Measurements from ENCODE around the gene GAN. TPM values are rescaled to one million over a fixed set of nuclear protein-coding genes. Genes with fewer than 3 reads are reported as not detected.

Gene GAN
- total and polyA plus RNA-seq, 9 of the 15 experiments (the other 6 are each of a cell fraction or from before 2014, with no cell fraction given): 0.83 to 15.1 (median 5.2) TPM

- TF ChIP-seq, protein P1, sequence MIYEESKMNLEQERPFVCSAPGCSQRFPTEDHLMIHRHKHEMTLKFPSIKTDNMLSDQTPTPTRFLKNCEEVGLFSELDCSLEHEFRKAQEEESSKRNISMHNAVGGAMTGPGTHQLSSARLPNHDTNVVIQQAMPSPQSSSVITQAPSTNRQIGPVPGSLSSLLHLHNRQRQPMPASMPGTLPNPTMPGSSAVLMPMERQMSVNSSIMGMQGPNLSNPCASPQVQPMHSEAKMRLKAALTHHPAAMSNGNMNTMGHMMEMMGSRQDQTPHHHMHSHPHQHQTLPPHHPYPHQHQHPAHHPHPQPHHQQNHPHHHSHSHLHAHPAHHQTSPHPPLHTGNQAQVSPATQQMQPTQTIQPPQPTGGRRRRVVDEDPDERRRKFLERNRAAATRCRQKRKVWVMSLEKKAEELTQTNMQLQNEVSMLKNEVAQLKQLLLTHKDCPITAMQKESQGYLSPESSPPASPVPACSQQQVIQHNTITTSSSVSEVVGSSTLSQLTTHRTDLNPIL (CRISPR knock-in tag; IDR thresholded peaks at IDR 0.05): no peak
- no peak; a peak in 1 of 4 replicates for TF ChIP-seq KDM4B (IDR thresholded peaks at IDR 0.05; ENCODE audit: borderline replicate concordance in 2 of 2, low read depth in 1 of 2)
- TF ChIP-seq ZBTB26 (CRISPR knock-in tag; IDR thresholded peaks at IDR 0.05): no peak
- TF ChIP-seq MCM7 (IDR thresholded peaks at IDR 0.05): no peak
- TF ChIP-seq ZBTB43 (CRISPR knock-in tag; IDR thresholded peaks at IDR 0.05): no peak
- no peak for TF ChIP-seq TAF15 (IDR thresholded peaks at IDR 0.05; ENCODE audit: low read depth, low read length)
- TF ChIP-seq, protein P2, sequence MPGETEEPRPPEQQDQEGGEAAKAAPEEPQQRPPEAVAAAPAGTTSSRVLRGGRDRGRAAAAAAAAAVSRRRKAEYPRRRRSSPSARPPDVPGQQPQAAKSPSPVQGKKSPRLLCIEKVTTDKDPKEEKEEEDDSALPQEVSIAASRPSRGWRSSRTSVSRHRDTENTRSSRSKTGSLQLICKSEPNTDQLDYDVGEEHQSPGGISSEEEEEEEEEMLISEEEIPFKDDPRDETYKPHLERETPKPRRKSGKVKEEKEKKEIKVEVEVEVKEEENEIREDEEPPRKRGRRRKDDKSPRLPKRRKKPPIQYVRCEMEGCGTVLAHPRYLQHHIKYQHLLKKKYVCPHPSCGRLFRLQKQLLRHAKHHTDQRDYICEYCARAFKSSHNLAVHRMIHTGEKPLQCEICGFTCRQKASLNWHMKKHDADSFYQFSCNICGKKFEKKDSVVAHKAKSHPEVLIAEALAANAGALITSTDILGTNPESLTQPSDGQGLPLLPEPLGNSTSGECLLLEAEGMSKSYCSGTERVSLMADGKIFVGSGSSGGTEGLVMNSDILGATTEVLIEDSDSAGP (CRISPR knock-in tag; IDR thresholded peaks at IDR 0.05): peak; percentile 51; the same call in 1 of the 2 replicates
- TF ChIP-seq SIN3A (IDR thresholded peaks at IDR 0.05; ENCODE audit: borderline replicate concordance in 2 of 2, control insufficient read depth in 1 of 2, low read depth in 2 of 2, low read length in 2 of 2): no peak
- TF ChIP-seq NCOA2 (IDR thresholded peaks at IDR 0.05; ENCODE audit: partially characterized antibody in 2 of 2): no peak
- no peak for TF ChIP-seq SREBF2 (CRISPR knock-in tag; IDR thresholded peaks at IDR 0.05)
- peak; percentile 64 for TF ChIP-seq NEUROD1 (IDR thresholded peaks at IDR 0.05; ENCODE audit: borderline replicate concordance, low read depth, low read length, partially characterized antibody)
- no peak for TF ChIP-seq HIVEP1 (CRISPR knock-in tag; IDR thresholded peaks at IDR 0.05)
- TF ChIP-seq CC2D1A (IDR thresholded peaks at IDR 0.05): peak; percentile 96
- no peak for TF ChIP-seq HEY1 (CRISPR knock-in tag; IDR thresholded peaks at IDR 0.05; ENCODE audit: borderline replicate concordance)
- TF ChIP-seq HDAC1 (IDR thresholded peaks at IDR 0.05): 0 out of 4 replicates have a peak, but pooled peaks of 1 of the 2 experiments have one; percentile 15
- no peak for TF ChIP-seq RBM15 (IDR thresholded peaks at IDR 0.05; ENCODE audit: insufficient read depth, low read length)
- TF ChIP-seq ATF2 (CRISPR knock-in tag; IDR thresholded peaks at IDR 0.05): no peak
- TF ChIP-seq TAF9B (IDR thresholded peaks at IDR 0.05; ENCODE audit: partially characterized antibody): no peak
- TF ChIP-seq TEAD1 (CRISPR knock-in tag; IDR thresholded peaks at IDR 0.05): no peak
- no peak for TF ChIP-seq HNRNPL (IDR thresholded peaks at IDR 0.05; ENCODE audit: low read depth, low read length)
These were observed 89.0 kb downstream of the GAN start (continued) for GRCh38 chr16:81403601-81404391.
